Thyroid gland (tissue), 4 donors: Measurements from ENCODE around the gene LIPH.

Experiments used
- CTCF ChIP-seq, 6 experiments: fragments of 200-600 bp in 3 of 6; fragments of 450-650 bp in 3 of 6; sonication (generic) in 3 of 6; IDR thresholded peaks; one replicate each; pipeline ENCODE4 v1.5.1; 2016 to 2019; ENCODE audit warnings: antibody characterized with exemption in 6 of 6, mild to moderate bottlenecking in 2 of 6, inconsistent platforms in 1 of 6, moderate library complexity in 1 of 6
- POLR2A ChIP-seq, 2 donors: fragments of 450-650 bp; IDR thresholded peaks; one replicate each; pipeline ENCODE4 v1.6.1; 2017; ENCODE audit warnings: antibody characterized with exemption in 2 of 2, mild to moderate bottlenecking in 2 of 2, moderate library complexity in 1 of 2

DNA sequence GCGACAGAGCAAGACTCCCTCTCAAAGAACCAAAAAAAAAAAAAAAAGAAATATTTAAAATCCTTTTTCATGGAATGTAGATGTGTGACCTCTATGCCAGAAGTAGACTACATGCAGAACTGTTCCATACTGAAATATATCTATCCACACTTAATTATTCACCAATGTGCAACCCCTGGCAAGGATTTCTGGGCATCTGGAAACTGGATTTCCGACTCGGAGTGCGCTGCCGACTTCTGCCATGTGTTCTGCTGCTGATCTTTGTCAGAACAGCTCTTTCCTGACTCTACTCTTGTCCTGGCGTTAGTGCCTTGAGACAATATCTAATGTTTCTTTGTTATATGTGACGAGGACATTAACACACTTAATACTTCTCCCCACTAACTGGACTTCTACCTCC lies 11.7 kb downstream of the LIPH start:
- TF ChIP-seq POLR2A (IDR thresholded peaks at IDR 0.05) (no peak), CTCF (IDR thresholded peaks at IDR 0.05) (no peak)
